Cardiac muscle cell (in vitro differentiated cells and primary cell): ENCODE measurements around the gene ZFYVE28. TPM values are rescaled to one million over a fixed set of nuclear protein-coding genes. Genes with fewer than 3 reads are reported as not detected.

Experiments used
- DNase-seq, 2 donors: peaks; one replicate each; pipeline versions ENCODE4 v3.0.0 to v3.0.0-alpha.2; 2010 to 2017; ENCODE audit warnings: low read depth in 1 of 2, low spot score in 1 of 2
- H3K27ac ChIP-seq: fragments of 200-600 bp; sonication (generic); 2 replicates; pipeline ENCODE4 v1.5.1; 2016
- H3K27me3 ChIP-seq: fragments of 200-600 bp; sonication (generic); 2 replicates; pipeline ENCODE4 v1.6.0; 2016; ENCODE audit warnings: control low read depth
- H3K36me3 ChIP-seq: fragments of 200-600 bp; sonication (generic); 2 replicates; pipeline ENCODE4 v1.5.1; 2016; ENCODE audit warnings: control low read depth
- H3K4me1 ChIP-seq: fragments of 200-600 bp; sonication (generic); 2 replicates; pipeline ENCODE4 v1.8.1; 2017; ENCODE audit warnings: low read depth, mild to moderate bottlenecking, mixed run types
- H3K4me3 ChIP-seq: fragments of 200-600 bp; sonication (generic); 2 replicates; pipeline ENCODE4 v1.5.1; 2016; ENCODE audit warnings: mild to moderate bottlenecking
- H3K9me3 ChIP-seq: fragments of 200-600 bp; sonication (generic); 2 replicates; pipeline ENCODE4 v1.5.1; 2017; ENCODE audit warnings: low read depth, mild to moderate bottlenecking, control low read depth
- CTCF ChIP-seq: IDR thresholded peaks from 2 replicates; pipeline ENCODE4 v1.5.1; 2012; ENCODE audit warnings: low read depth, mild to moderate bottlenecking, low read length
- polyA plus RNA-seq: library from polyadenylated mRNA; unstranded; fragments of >200 nt; fragmentation: Nextera tagmentation; extraction: Ambion mirVana; gene quantifications from 2 replicates; pipeline ENCODE4 v1.2.1, GENCODE V29; 2016
- total RNA-seq: library from RNA; depleted of rRNA; stranded (reverse); fragments of >200 nt; gene quantifications from 2 replicates; pipeline ENCODE4 v1.2.3, GENCODE V29; 2016

ZFYVE28 gene
- total and polyA plus RNA-seq, 2 experiments from 2014 or later: 1.3 to 4.0 TPM

- no peaks in the 10 kb centered on the region for H3K9me3 ChIP-seq
- H3K27ac ChIP-seq: no peak overlapping the region
- TF ChIP-seq CTCF: no peak
- H3K4me1 ChIP-seq: peaks cover 9% of the 10 kb centered on the region
- no peak for DNase-seq
- no peaks in the 10 kb centered on the region for H3K36me3 ChIP-seq
- H3K27me3 ChIP-seq: no peaks in the 10 kb centered on the region
- no peak overlapping the region for H3K4me3 ChIP-seq
Observed at GRCh38 chr4:2291705-2292645, 126.5 kb downstream of the ZFYVE28 start.

- no peak overlapping the region for H3K4me3 ChIP-seq
- no peaks in the 10 kb centered on the region for H3K9me3 ChIP-seq
- H3K36me3 ChIP-seq: no peaks in the 10 kb centered on the region
- no peak for DNase-seq
- no peaks in the 10 kb centered on the region for H3K27me3 ChIP-seq
- no peak overlapping the region for H3K27ac ChIP-seq
- peaks cover under 1% of the 10 kb centered on the region for H3K4me1 ChIP-seq
- no peak for TF ChIP-seq CTCF
Observed at GRCh38 chr4:2290974-2291704, 127.3 kb downstream of the ZFYVE28 start.

GRCh38 chr4:2290488-2290887 lies 128.0 kb downstream of the ZFYVE28 start:
- Histone ChIP-seq H3K4me1 (no peaks in the 10 kb centered on the region), H3K4me3 (no peak overlapping the region), H3K36me3 (no peaks in the 10 kb centered on the region), H3K27me3 (no peaks in the 10 kb centered on the region), H3K27ac (no peak overlapping the region), H3K9me3 (no peaks in the 10 kb centered on the region)
- DNase-seq: no peak
- no peak for TF ChIP-seq CTCF

GRCh38 chr4:2289955-2290333 lies 128.5 kb downstream of the ZFYVE28 start:
- no peak for DNase-seq
- TF ChIP-seq CTCF: no peak
- no peaks in the 10 kb centered on the region for H3K27me3 ChIP-seq

GRCh38 chr4:2289311-2289954 lies 129.0 kb downstream of the ZFYVE28 start:
- H3K4me1 ChIP-seq: no peaks in the 10 kb centered on the region
- no peaks in the 10 kb centered on the region for H3K9me3 ChIP-seq
- no peak overlapping the region for H3K27ac ChIP-seq
- DNase-seq: no peak
- no peaks in the 10 kb centered on the region for H3K36me3 ChIP-seq
- TF ChIP-seq CTCF: no peak
- no peak overlapping the region for H3K4me3 ChIP-seq
- H3K27me3 ChIP-seq: no peaks in the 10 kb centered on the region

More at GRCh38 chr4:2289955-2290333, 128.5 kb downstream of the ZFYVE28 start:
- no peaks in the 10 kb centered on the region for H3K4me1 ChIP-seq
- H3K4me3 ChIP-seq: no peak overlapping the region
- no peak overlapping the region for H3K27ac ChIP-seq
- no peaks in the 10 kb centered on the region for H3K36me3 ChIP-seq
- H3K9me3 ChIP-seq: no peaks in the 10 kb centered on the region
